ENCODE results near the gene TMEM179B.

- TF ChIP-seq POLR2A (IDR thresholded peaks at IDR 0.05), result no peak
- TF ChIP-seq CTCF (IDR thresholded peaks at IDR 0.05 in 4 of 5, conservative IDR thresholded peaks at IDR 0.05 in 1 of 5), result no peak
Observed at GRCh38 chr11:62799486-62799885, 12.3 kb downstream of the TMEM179B start.

Measured in gastrocnemius medialis (tissue), 4 donors.